ENCODE data around the gene HAUS5. TPM values are rescaled to one million over a fixed set of nuclear protein-coding genes. Genes with fewer than 3 reads are reported as not detected.

The HAUS5 gene
- polyA plus RNA-seq, 1 donor from 2014 or later, result 14.4 TPM

GRCh38 chr19:35622750-35623149 lies 10.2 kb downstream of the HAUS5 start:
- no peak overlapping the region for H3K4me3 ChIP-seq (ENCODE audit: low read length)
- no peak overlapping the region for H3K9ac ChIP-seq (ENCODE audit: low read length)
- TF ChIP-seq EZH2 (IDR thresholded peaks at IDR 0.05; ENCODE audit: borderline replicate concordance, insufficient read depth, low read length, poor library complexity, severe bottlenecking), result no peak
- no peak for TF ChIP-seq CTCF (IDR thresholded peaks at IDR 0.05; ENCODE audit: poor library complexity, severe bottlenecking)
- no peak for TF ChIP-seq RAD21 (conservative IDR thresholded peaks at IDR 0.05)
- TF ChIP-seq POLR2AphosphoS5 (IDR thresholded peaks at IDR 0.05), result no peak
- no peak for TF ChIP-seq TAF1 (IDR thresholded peaks at IDR 0.05; ENCODE audit: low read depth)
- TF ChIP-seq EP300 (conservative IDR thresholded peaks at IDR 0.05; ENCODE audit: poor library complexity, severe bottlenecking), result no peak
- no peak for TF ChIP-seq REST (IDR thresholded peaks at IDR 0.05; ENCODE audit: borderline replicate concordance)
- TF ChIP-seq MXI1 (conservative IDR thresholded peaks at IDR 0.05; ENCODE audit: poor library complexity, severe bottlenecking), result no peak
- no peak for TF ChIP-seq SMC3 (conservative IDR thresholded peaks at IDR 0.05; ENCODE audit: poor library complexity)
- no peaks in the 10 kb centered on the region for H3F3A ChIP-seq (ENCODE audit: insufficient read depth, low read length, poor library complexity, severe bottlenecking)
- H3K27ac ChIP-seq (ENCODE audit: low read length), result no peak overlapping the region
- no peaks in the 10 kb centered on the region for H3K27me3 ChIP-seq (ENCODE audit: insufficient read depth, low read depth, low read length)
- no peaks in the 10 kb centered on the region for H3K9me3 ChIP-seq (ENCODE audit: low read length)
- no peaks in the 10 kb centered on the region for H3K36me3 ChIP-seq (ENCODE audit: insufficient read depth, low read length)
- H3K4me2 ChIP-seq (ENCODE audit: low read length), result no peak overlapping the region
- no peaks in the 10 kb centered on the region for H3K79me2 ChIP-seq (replicated peaks; ENCODE audit: insufficient read depth, low read length)
- H2AFZ ChIP-seq (ENCODE audit: low read depth, low read length), result no peak overlapping the region
- no peaks in the 10 kb centered on the region for H3K9me2 ChIP-seq (ENCODE audit: insufficient read depth, low read length)
- no peaks in the 10 kb centered on the region for H4K20me1 ChIP-seq (ENCODE audit: insufficient read depth)

GRCh38 chr19:35623327-35624010 lies 10.9 kb downstream of the HAUS5 start:
- Histone ChIP-seq H3F3A (ENCODE audit: insufficient read depth, low read length, poor library complexity, severe bottlenecking) (no peaks in the 10 kb centered on the region), H3K4me3 (ENCODE audit: low read length) (no peak overlapping the region), H3K9me2 (ENCODE audit: insufficient read depth, low read length) (no peaks in the 10 kb centered on the region), H4K20me1 (ENCODE audit: insufficient read depth) (no peaks in the 10 kb centered on the region), H3K27me3 (ENCODE audit: insufficient read depth, low read depth, low read length) (no peaks in the 10 kb centered on the region), H3K36me3 (ENCODE audit: insufficient read depth, low read length) (no peaks in the 10 kb centered on the region), H3K79me2 (replicated peaks; ENCODE audit: insufficient read depth, low read length) (no peaks in the 10 kb centered on the region), H3K9me3 (ENCODE audit: low read length) (no peaks in the 10 kb centered on the region), H3K4me2 (ENCODE audit: low read length) (no peak overlapping the region), H2AFZ (ENCODE audit: low read depth, low read length) (no peak overlapping the region), H3K9ac (ENCODE audit: low read length) (no peak overlapping the region), H3K27ac (ENCODE audit: low read length) (no peak overlapping the region)
- TF ChIP-seq EP300 (conservative IDR thresholded peaks at IDR 0.05; ENCODE audit: poor library complexity, severe bottlenecking) (no peak), TAF1 (IDR thresholded peaks at IDR 0.05; ENCODE audit: low read depth) (no peak), SMC3 (conservative IDR thresholded peaks at IDR 0.05; ENCODE audit: poor library complexity) (no peak), CTCF (IDR thresholded peaks at IDR 0.05; ENCODE audit: poor library complexity, severe bottlenecking) (no peak), MXI1 (conservative IDR thresholded peaks at IDR 0.05; ENCODE audit: poor library complexity, severe bottlenecking) (no peak)
